Naive thymus-derived CD4-positive, alpha-beta T cell (primary cell): ENCODE results near the gene IL1RL2. TPM values are rescaled to one million over a fixed set of nuclear protein-coding genes. Genes with fewer than 3 reads are reported as not detected.

ENCODE experiments used
- ATAC-seq: fragments of 150-1000 bp; cut with Tn5 transposase; 2 replicates; pipeline ENCODE4 v1.10.0; 2021; ENCODE audit warnings: mild to moderate bottlenecking, moderate library complexity
- CTCF ChIA-PET: fragments of 350-600 bp; sonication (Branson Sonifier 250); formaldehyde crosslinking; loops from one replicate; lab custom pipeline; 2021; ENCODE audit warnings: antibody characterized with exemption; lab: Charles Lee
- POLR2A ChIA-PET: fragments of 350-600 bp; sonication (Branson Sonifier 250); formaldehyde crosslinking; loops from one replicate; lab custom pipeline; 2021; ENCODE audit warnings: antibody characterized with exemption, inconsistent platforms; lab: Charles Lee
- DNase-seq, 9 donors: peaks; one replicate each; pipeline versions ENCODE4 v3.0.0 to v3.0.0-alpha.2; 2020 to 2022; ENCODE audit warnings: mixed read lengths in 1 of 9
- H3K27ac ChIP-seq: one replicate; pipeline ENCODE4 v1.7.0; 2013; ENCODE audit warnings: mild to moderate bottlenecking, low read depth, low read length, moderate library complexity
- H3K27me3 ChIP-seq, 2 donors: one replicate each; pipeline ENCODE4 v1.7.0; 2013; ENCODE audit warnings: low read length in 2 of 2, mild to moderate bottlenecking in 2 of 2, moderate library complexity in 2 of 2; ENCODE audit not compliant: control insufficient read depth in 2 of 2, insufficient read depth in 2 of 2
- H3K36me3 ChIP-seq, 3 experiments: 1 replicate in 2 of 3; 2 replicates in 1 of 3; pipeline ENCODE4 v1.7.0; 2013; ENCODE audit warnings: low read length in 3 of 3, mild to moderate bottlenecking in 3 of 3, moderate library complexity in 1 of 3; ENCODE audit not compliant: insufficient read depth in 3 of 3, control insufficient read depth in 2 of 3
- H3K4me1 ChIP-seq, 2 donors: one replicate each; pipeline ENCODE4 v1.7.0; 2013; ENCODE audit warnings: low read length in 2 of 2, mild to moderate bottlenecking in 2 of 2, moderate library complexity in 1 of 2; ENCODE audit not compliant: control insufficient read depth in 2 of 2, insufficient read depth in 2 of 2
- H3K4me3 ChIP-seq: 2 replicates; pipeline ENCODE4 v1.7.0; 2013; ENCODE audit warnings: mild to moderate bottlenecking, low read length
- H3K9me3 ChIP-seq, 3 experiments: 1 replicate in 2 of 3; 2 replicates in 1 of 3; pipeline ENCODE4 v1.7.0; 2013; ENCODE audit warnings: low read length in 3 of 3; ENCODE audit not compliant: control insufficient read depth in 2 of 3
- H3K27ac Mint-ChIP-seq, 9 donors: one replicate each; pipeline ENCODE4 v1.8.0; 2020 to 2022; ENCODE audit warnings: mixed read lengths in 9 of 9, mild to moderate bottlenecking in 8 of 9, moderate library complexity in 5 of 9, inconsistent platforms in 2 of 9
- H3K27me3 Mint-ChIP-seq, 5 donors: one replicate each; pipeline ENCODE4 v1.8.0; 2021 to 2022; ENCODE audit warnings: mixed read lengths in 5 of 5, mild to moderate bottlenecking in 1 of 5
- H3K36me3 Mint-ChIP-seq, 5 donors: one replicate each; pipeline ENCODE4 v1.8.0; 2020 to 2022; ENCODE audit warnings: mixed read lengths in 5 of 5, mild to moderate bottlenecking in 3 of 5, inconsistent platforms in 1 of 5
- H3K4me1 Mint-ChIP-seq, 7 donors: one replicate each; pipeline ENCODE4 v1.8.0; 2020 to 2022; ENCODE audit warnings: mixed read lengths in 7 of 7, mild to moderate bottlenecking in 3 of 7, inconsistent platforms in 1 of 7
- H3K4me3 Mint-ChIP-seq, 10 donors: one replicate each; pipeline ENCODE4 v1.8.0; 2020 to 2022; ENCODE audit warnings: mild to moderate bottlenecking in 10 of 10, mixed read lengths in 10 of 10, moderate library complexity in 6 of 10, inconsistent platforms in 2 of 10
- H3K9me3 Mint-ChIP-seq, 11 donors: one replicate each; pipeline ENCODE4 v1.8.0; 2020 to 2022; ENCODE audit warnings: mixed read lengths in 11 of 11, mild to moderate bottlenecking in 4 of 11, inconsistent platforms in 1 of 11, moderate library complexity in 1 of 11
- intact Hi-C, 2 donors: fragments of 100-400 bp; cut with micrococcal nuclease; formaldehyde crosslinking; loops; one replicate each; pipeline ENCODE4 v1.15.1; 2023
- polyA plus RNA-seq, 2 donors: library from polyadenylated mRNA; unstranded; fragments of 300-500 nt; fragmentation: Illumina TruSeq; gene quantifications; one replicate each; pipeline ENCODE4 v1.2.3, GENCODE V29; 2021
- total RNA-seq, 6 experiments: library from RNA in 5 of 6; stranded (reverse) in 5 of 6; gene quantifications; 1 replicate in 5 of 6; 2 replicates in 1 of 6; pipeline ENCODE4 v1.2.3 and lab custom pipeline; 2021 to 2026

The IL1RL2 gene
- total and polyA plus RNA-seq, 7 experiments from 2014 or later: 0.15 to 0.21 TPM; not detected in 5

GRCh38 chr2:102181919-102182635 is 4.7 kb upstream of the IL1RL2 start:
- no peak for ATAC-seq
- Histone ChIP-seq H3K4me1 (no peaks in the 10 kb centered on the region), H3K4me3 (no peak overlapping the region), H3K9me3 (no peaks in the 10 kb centered on the region), H3K27me3 (no peaks in the 10 kb centered on the region), H3K27ac (no peak overlapping the region), H3K36me3 (no peaks in the 10 kb centered on the region)
- ChIA-PET POLR2A (no interaction called here), CTCF (no interaction called here)
- DNase-seq: no peak
- Mint-ChIP-seq H3K9me3 (no peaks in the 10 kb centered on the region), H3K36me3 (no peaks in the 10 kb centered on the region), H3K4me1 (peaks cover 0 to 16% (median 4%) of the 10 kb centered on the region in 7 donors), H3K27me3 (peaks cover 0 to 24% (median 5%) of the 10 kb centered on the region in 5 donors), H3K27ac (no peak overlapping the region), H3K4me3 (no peak overlapping the region)
- intact Hi-C loops: no loop called here

GRCh38 chr2:102184018-102184417 is 2.8 kb upstream of the IL1RL2 start:
- H3K9me3 ChIP-seq: no peaks in the 10 kb centered on the region
- DNase-seq (no peak), ATAC-seq (no peak)
- Mint-ChIP-seq H3K4me3 (no peak overlapping the region), H3K27ac (no peak overlapping the region), H3K4me1 (peaks cover 4 to 22% (median 8%) of the 10 kb centered on the region in 7 donors), H3K36me3 (peaks cover 0 to 4% (median 0%) of the 10 kb centered on the region in 5 donors), H3K9me3 (no peaks in the 10 kb centered on the region), H3K27me3 (peaks cover 11 to 34% (median 11%) of the 10 kb centered on the region in 5 donors)
- CTCF ChIA-PET: interaction anchor here (0.6 kb wide), 1 partner anchor 1593 kb away, joined by 3 read pairs; no protein-coding TSS in a partner anchor
- no peaks in the 10 kb centered on the region for H3K4me1 ChIP-seq
- POLR2A ChIA-PET: no interaction called here
- no peaks in the 10 kb centered on the region for H3K27me3 ChIP-seq
- no peak overlapping the region for H3K27ac ChIP-seq
- H3K36me3 ChIP-seq: no peaks in the 10 kb centered on the region
- no peak overlapping the region for H3K4me3 ChIP-seq
- intact Hi-C loops: loop anchor here in 1 of 2 donors (2.0 kb wide), 1 partner anchor 57 kb away; no protein-coding TSS in a partner anchor

GRCh38 chr2:102184568-102184967 is 2.3 kb upstream of the IL1RL2 start:
- H3K36me3 Mint-ChIP-seq: peaks cover 0 to 4% (median 0%) of the 10 kb centered on the region in 5 donors
- H3K4me1 Mint-ChIP-seq: peaks cover 4 to 22% (median 8%) of the 10 kb centered on the region in 7 donors
- DNase-seq (no peak), ATAC-seq (no peak)
- peaks cover 11 to 34% (median 12%) of the 10 kb centered on the region in 5 donors for H3K27me3 Mint-ChIP-seq
- no peak overlapping the region for H3K27ac ChIP-seq
- no peaks in the 10 kb centered on the region for H3K27me3 ChIP-seq
- H3K9me3 ChIP-seq: no peaks in the 10 kb centered on the region
- no peaks in the 10 kb centered on the region for H3K9me3 Mint-ChIP-seq
- ChIA-PET POLR2A (no interaction called here), CTCF (interaction anchor here (0.7 kb wide), 1 partner anchor 222 kb away, joined by 6 read pairs; no protein-coding TSS in a partner anchor)
- H3K27ac Mint-ChIP-seq: no peak overlapping the region
- intact Hi-C loops: loop anchor here in 1 of 2 donors (2.0 kb wide), 1 partner anchor 56 kb away; no protein-coding TSS in a partner anchor
- H3K36me3 ChIP-seq: no peaks in the 10 kb centered on the region
- no peaks in the 10 kb centered on the region for H3K4me1 ChIP-seq
- H3K4me3 ChIP-seq: no peak overlapping the region
- no peak overlapping the region for H3K4me3 Mint-ChIP-seq

- intact Hi-C loops: loop anchor here (2.0 to 5.0 kb wide), 3 partner anchors 55 to 262 kb away; no protein-coding TSS in a partner anchor
Observed at GRCh38 chr2:102185347-102185746, 1.5 kb upstream of the IL1RL2 start.

GRCh38 chr2:102187496-102188150 is 800 bp downstream of the IL1RL2 start:
- Mint-ChIP-seq H3K4me1 (peaks cover 4 to 22% (median 8%) of the 10 kb centered on the region in 7 donors), H3K27ac (peak overlapping the region in 2 of 9 donors; percentile 26 to 65), H3K9me3 (no peaks in the 10 kb centered on the region), H3K27me3 (peaks cover 11 to 43% (median 20%) of the 10 kb centered on the region in 5 donors), H3K4me3 (peak overlapping the region; percentile 75 to 89 (median 87)), H3K36me3 (peaks cover 0 to 4% (median 0%) of the 10 kb centered on the region in 5 donors)
- POLR2A ChIA-PET: no interaction called here
- H3K4me1 ChIP-seq: no peaks in the 10 kb centered on the region
- intact Hi-C loops: loop anchor here (1.0 to 5.0 kb wide), 3 partner anchors 54 to 260 kb away; no protein-coding TSS in a partner anchor
- peak; percentile 2 to 35 (median 25) for DNase-seq
- CTCF ChIA-PET: interaction anchor here (0.8 to 1.8 kb wide), 3 partner anchors 49 to 168 kb away, joined by 3 to 6 read pairs (median 5); no protein-coding TSS in a partner anchor
- peak overlapping the region; percentile 54 for H3K4me3 ChIP-seq
- ATAC-seq: peak; percentile 89
- no peak overlapping the region for H3K27ac ChIP-seq
- no peaks in the 10 kb centered on the region for H3K9me3 ChIP-seq
- no peaks in the 10 kb centered on the region for H3K27me3 ChIP-seq
- no peaks in the 10 kb centered on the region for H3K36me3 ChIP-seq

More at GRCh38 chr2:102185347-102185746, 1.5 kb upstream of the IL1RL2 start:
- Mint-ChIP-seq H3K9me3 (no peaks in the 10 kb centered on the region), H3K27me3 (peaks cover 11 to 40% (median 15%) of the 10 kb centered on the region in 5 donors), H3K4me1 (peaks cover 4 to 22% (median 8%) of the 10 kb centered on the region in 7 donors), H3K4me3 (no peak overlapping the region), H3K27ac (peak overlapping the region in 1 of 9 donors; percentile 41), H3K36me3 (peaks cover 0 to 4% (median 0%) of the 10 kb centered on the region in 5 donors)
- H3K4me3 ChIP-seq: no peak overlapping the region
- ChIA-PET POLR2A (no interaction called here), CTCF (interaction anchor here (0.7 to 1.2 kb wide), 2 partner anchors 55 to 223 kb away, joined by 4 to 6 read pairs; no protein-coding TSS in a partner anchor)
- H3K9me3 ChIP-seq: no peaks in the 10 kb centered on the region
- H3K27me3 ChIP-seq: no peaks in the 10 kb centered on the region
- no peak overlapping the region for H3K27ac ChIP-seq
- no peaks in the 10 kb centered on the region for H3K36me3 ChIP-seq
- DNase-seq: no peak
- peak; percentile 49 for ATAC-seq
- no peaks in the 10 kb centered on the region for H3K4me1 ChIP-seq

- no peak for ATAC-seq
- Histone ChIP-seq H3K4me3 (no peak overlapping the region), H3K27me3 (no peaks in the 10 kb centered on the region), H3K27ac (no peak overlapping the region), H3K4me1 (no peaks in the 10 kb centered on the region), H3K36me3 (no peaks in the 10 kb centered on the region), H3K9me3 (no peaks in the 10 kb centered on the region)
- ChIA-PET POLR2A (no interaction called here), CTCF (interaction anchor here (1.3 kb wide), 1 partner anchor 50 kb away, joined by 4 read pairs; no protein-coding TSS in a partner anchor)
- H3K4me3 Mint-ChIP-seq: no peak overlapping the region
- no peak for DNase-seq
- no peaks in the 10 kb centered on the region for H3K9me3 Mint-ChIP-seq
- H3K27ac Mint-ChIP-seq: no peak overlapping the region
- H3K4me1 Mint-ChIP-seq: peaks cover 4 to 13% (median 6%) of the 10 kb centered on the region in 7 donors
- H3K27me3 Mint-ChIP-seq: peaks cover 11 to 37% (median 27%) of the 10 kb centered on the region in 5 donors
- intact Hi-C loops: no loop called here
- peaks cover 0 to 4% (median 0%) of the 10 kb centered on the region in 5 donors for H3K36me3 Mint-ChIP-seq
Observed at GRCh38 chr2:102190430-102191107, 3.7 kb downstream of the IL1RL2 start.
